HG02571 (cell line): ENCODE results near the gene TMEM207.
"Not testable (repeated sequence)": the region's sequence is repeated elsewhere in the genome, so short reads cannot be mapped to it uniquely, and the experiment has no call there.

Experiments
- ATAC-seq: cut with Tn5 transposase; IDR thresholded peaks from one replicate; pipeline ENCODE4 v1.9.1; 2021; ENCODE audit warnings: mild to moderate bottlenecking, moderate library complexity; ENCODE audit not compliant: unreplicated experiment

The TMEM207 gene

GRCh38 chr3:190449801-190450200, at the start of gene TMEM207:
TSS of gene TMEM207 (minus strand) at chr3:190449901. CDS start at chr3:190449809, 92 bp downstream.
- no peak for ATAC-seq

GRCh38 chr3:190499122-190499521, 49.4 kb upstream of the TMEM207 start:
- no peak for ATAC-seq

GRCh38 chr3:190498293-190498692, 48.6 kb upstream of the TMEM207 start:
- ATAC-seq = no peak

- no peak for ATAC-seq
Observed at GRCh38 chr3:190497811-190498210, 48.1 kb upstream of the TMEM207 start.

- no peak for ATAC-seq
Observed at GRCh38 chr3:190496859-190497258, 47.2 kb upstream of the TMEM207 start.

- no peak for ATAC-seq
Observed at GRCh38 chr3:190495796-190496195, 46.1 kb upstream of the TMEM207 start.

- ATAC-seq = no peak
Observed at GRCh38 chr3:190495354-190495753, 45.7 kb upstream of the TMEM207 start.

GRCh38 chr3:190494907-190495306, 45.2 kb upstream of the TMEM207 start:
- ATAC-seq = no peak

- no peak for ATAC-seq
Observed at GRCh38 chr3:190492966-190493365, 43.3 kb upstream of the TMEM207 start.

- ATAC-seq = no peak
Observed at GRCh38 chr3:190492129-190492528, 42.4 kb upstream of the TMEM207 start.

GRCh38 chr3:190491533-190492054, 41.9 kb upstream of the TMEM207 start:
- ATAC-seq = no peak

- no peak for ATAC-seq
Observed at GRCh38 chr3:190486908-190487607, 37.4 kb upstream of the TMEM207 start.

GRCh38 chr3:190486533-190486864, 36.8 kb upstream of the TMEM207 start:
- ATAC-seq = no peak

- no peak for ATAC-seq
Observed at GRCh38 chr3:190485830-190486532, 36.3 kb upstream of the TMEM207 start.

GRCh38 chr3:190481779-190482178, 32.1 kb upstream of the TMEM207 start:
- no peak for ATAC-seq

GRCh38 chr3:190473261-190473660, 23.6 kb upstream of the TMEM207 start:
- ATAC-seq = not testable (repeated sequence)

- no peak for ATAC-seq
Observed at GRCh38 chr3:190467922-190468321, 18.2 kb upstream of the TMEM207 start.

GRCh38 chr3:190458040-190458439, 8.3 kb upstream of the TMEM207 start:
- no peak for ATAC-seq

GRCh38 chr3:190456770-190457169, 7.1 kb upstream of the TMEM207 start:
- ATAC-seq = no peak

- no peak for ATAC-seq
Observed at GRCh38 chr3:190455828-190456227, 6.1 kb upstream of the TMEM207 start.

GRCh38 chr3:190448256-190448655, 1.4 kb downstream of the TMEM207 start:
- ATAC-seq = no peak

GRCh38 chr3:190446573-190447279, 3.0 kb downstream of the TMEM207 start:
- no peak for ATAC-seq
